NCI-H69 (cell line): Measurements from ENCODE around the gene TBCD.
"Not testable (repeated sequence)": the region's sequence is repeated elsewhere in the genome, so short reads cannot be mapped to it uniquely, and the experiment has no call there.

Experiments used
- DNase-seq: peaks from one replicate; lab custom pipeline; 2025; lab: John Stamatoyannopoulos, UW

Gene TBCD

DNA sequence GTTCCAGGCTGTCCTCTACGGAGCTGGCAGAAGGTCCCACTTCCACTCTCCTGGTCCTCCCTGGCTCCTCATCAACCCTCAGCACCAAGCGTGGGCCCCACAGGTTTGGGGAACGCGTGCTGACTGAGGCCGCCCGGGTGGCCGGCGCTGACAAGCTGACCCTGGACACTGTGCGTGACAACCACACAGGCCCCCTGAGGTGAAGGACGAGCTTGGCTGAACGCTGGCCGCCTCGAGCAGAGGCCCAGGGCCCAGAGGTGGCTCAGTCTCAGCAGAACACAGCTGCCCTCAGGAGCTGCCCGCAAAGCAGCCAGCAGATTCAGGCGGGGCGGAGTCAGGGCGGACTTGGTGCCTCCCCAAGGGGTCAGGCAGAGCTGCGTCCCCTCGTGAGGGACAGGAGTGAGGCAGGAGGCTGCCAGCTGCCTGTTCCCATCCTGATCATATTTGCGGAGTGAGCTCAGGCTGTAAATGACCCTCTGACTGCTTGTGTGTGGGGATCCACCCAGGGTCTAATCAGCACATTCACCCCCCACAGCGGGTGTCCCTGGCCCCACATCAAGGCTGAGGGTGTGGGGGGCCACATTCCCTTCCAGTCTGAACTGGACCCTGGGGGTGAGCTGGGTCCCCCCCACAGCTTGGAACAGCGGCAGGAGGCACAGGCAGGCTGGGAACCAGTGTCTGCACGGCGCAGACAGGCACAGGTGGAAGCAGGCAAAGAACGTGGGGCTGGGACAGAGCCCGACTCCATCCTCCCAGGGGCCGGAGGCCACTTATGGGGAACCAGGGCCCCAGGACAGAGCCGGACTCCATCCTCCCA lies 222.5 kb downstream of the TBCD start:
- no peak for DNase-seq

- no peak for DNase-seq
Measured at GRCh38 chr17:82976982-82977488, 225.2 kb downstream of the TBCD start.

DNA sequence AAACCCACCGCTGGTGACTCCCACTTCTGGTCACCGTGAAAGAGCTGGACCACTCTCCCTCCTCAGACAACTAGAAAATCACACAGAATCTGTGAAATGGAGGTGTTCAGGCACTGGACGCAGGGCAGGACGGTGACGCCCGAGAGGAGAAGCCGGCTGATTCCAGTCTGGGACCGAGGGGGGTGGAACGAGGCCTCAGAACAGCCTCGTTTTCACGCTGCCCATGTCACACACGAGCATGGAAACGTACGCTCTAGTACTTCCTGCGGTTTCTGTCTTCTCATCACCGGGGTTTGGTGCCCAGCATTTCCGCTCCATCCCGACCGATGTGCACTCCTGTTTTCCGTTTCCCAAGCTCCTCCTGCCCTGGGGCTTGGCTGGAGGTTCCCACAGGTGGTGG lies 225.7 kb downstream of the TBCD start:
- no peak for DNase-seq

- DNase-seq: no peak
Measured at GRCh38 chr17:82978765-82979349, 227.0 kb downstream of the TBCD start.

DNA sequence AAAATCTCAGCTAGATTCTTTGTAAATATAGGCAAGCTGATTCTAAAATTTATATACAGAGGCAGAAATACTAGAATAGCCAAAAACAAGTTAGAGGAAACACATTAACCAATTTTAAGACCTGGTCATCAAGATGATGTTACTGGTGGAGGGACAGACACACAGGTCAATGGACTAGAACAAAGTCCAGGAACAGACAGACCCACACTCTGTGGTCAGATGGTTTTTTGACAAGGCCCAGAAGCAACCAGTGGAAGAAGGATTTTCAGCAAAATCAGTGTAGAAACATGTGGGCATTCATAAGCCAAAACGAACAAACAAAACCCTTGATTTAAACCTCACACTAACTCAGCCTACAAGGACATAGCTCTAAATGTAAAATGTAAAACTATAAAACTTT lies 227.9 kb downstream of the TBCD start:
- DNase-seq: no peak

GRCh38 chr17:82980632-82981031 lies 228.8 kb downstream of the TBCD start:
- no peak for DNase-seq

DNA sequence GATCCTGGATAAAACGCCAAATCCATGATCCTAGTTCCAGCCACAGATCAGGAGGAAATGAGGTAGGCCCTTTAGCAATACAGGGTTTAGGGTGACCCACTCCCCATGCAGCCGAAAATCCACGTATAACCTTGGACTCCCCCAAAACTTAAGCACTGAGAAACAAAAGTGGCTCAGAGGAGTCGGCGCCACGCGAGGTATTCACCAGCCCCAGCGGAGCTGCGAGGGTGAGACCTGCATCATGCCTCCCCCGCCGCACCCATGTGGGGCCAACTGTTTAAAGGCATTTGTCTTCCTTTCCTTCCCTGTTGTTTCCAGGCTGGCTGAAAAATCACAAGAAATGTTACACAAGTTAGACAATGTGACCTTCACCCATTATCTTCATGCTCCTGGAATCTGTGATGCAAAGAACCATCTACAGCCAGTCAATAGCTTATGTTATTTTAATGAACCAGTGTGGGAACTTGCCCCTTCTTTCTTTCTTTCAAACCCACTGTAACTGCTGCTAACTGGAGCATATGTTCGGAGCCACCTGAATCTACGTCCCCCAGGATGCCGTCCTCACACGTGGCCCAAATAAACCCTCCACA lies 229.4 kb downstream of the TBCD start:
- DNase-seq: no peak

DNA sequence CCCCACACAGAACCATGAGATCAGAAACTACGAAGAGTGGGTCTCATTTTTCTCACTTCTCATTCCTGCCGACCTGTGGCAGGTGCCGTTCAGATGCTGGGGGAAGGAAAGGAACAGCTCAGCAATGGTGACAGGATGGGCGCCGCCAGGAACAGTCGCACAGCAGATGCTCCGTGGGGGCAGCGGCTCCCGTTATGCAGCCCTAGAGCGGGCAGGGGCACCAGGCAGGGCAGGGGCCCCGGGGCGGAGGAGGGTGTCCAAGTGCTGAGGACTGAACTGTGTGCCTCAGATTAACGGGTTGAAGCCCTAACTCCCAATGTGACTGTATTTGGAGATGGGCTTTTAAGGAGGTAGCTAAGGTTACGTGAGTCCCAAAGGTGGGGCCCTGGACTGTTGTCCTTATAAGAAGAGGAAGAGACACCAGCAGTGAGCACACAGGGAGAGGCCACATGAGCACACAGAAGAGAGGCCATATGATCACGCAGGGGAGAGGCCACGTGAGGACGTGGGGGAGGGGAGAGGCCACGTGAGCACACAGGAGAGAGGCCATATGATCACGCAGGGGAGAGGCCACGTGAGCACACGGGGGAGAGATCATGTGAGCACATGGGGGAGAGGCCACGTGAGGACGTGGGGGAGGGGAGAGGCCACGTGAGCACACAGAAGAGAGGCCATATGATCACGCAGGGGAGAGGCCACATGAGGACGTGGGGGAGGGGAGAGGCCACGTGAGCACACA lies 231.8 kb downstream of the TBCD start:
- DNase-seq: no peak

GRCh38 chr17:82984249-82984617 lies 232.4 kb downstream of the TBCD start:
- not testable (repeated sequence) for DNase-seq

DNA sequence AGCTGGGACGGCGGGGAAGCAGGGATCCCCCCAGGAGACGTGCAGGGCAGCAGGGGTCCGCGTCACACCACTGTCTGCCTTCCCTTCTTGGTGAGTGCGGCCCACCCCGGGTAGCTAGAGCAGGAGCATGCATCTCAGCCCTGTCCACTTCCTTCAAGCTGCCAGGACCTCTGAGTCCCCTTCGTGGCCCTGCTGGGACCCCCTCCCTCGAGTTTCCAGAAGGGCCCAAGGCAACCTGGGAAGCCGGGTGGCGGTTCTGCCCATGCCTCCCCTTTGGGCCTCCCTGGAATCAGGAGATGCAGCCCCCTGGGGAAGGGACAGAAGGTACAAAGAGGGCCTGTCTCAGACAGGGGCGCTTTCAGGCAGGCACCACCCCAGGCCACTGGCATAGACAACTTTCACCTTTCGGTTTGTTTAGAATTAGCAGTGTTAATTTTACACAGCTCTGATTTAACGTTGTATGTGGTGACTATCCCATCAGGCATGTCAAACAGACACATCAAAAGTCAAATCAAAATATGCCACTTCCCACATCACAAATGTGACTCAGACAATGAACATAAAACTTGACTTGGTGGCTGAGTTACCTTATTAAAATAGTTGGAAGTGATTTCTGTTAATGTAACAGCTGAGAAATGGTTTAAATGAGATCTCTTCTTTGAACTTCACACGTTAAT lies 233.0 kb downstream of the TBCD start:
- no peak for DNase-seq

GRCh38 chr17:82985428-82985805 lies 233.6 kb downstream of the TBCD start:
- no peak for DNase-seq

DNA sequence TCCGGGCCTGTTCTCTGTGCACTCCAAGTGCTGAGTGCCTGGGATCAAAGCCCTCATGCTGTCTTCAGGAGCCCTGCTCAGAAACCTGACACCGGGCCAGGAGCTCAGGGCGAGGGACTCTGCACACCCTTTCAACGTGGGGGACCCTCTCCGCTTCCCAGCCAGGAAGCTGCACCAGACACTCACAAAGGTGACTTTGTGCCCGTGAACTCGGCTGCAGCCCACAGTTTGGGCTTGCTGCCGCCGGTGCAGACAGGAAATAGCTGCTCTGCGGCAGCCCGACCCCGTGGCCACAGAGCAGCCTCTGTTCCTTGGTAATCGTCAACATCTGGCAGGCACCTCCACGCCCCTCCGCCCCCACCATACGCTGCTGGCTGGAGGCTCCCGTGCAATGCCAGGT lies 234.1 kb downstream of the TBCD start:
- peak; percentile 22 for DNase-seq

DNA sequence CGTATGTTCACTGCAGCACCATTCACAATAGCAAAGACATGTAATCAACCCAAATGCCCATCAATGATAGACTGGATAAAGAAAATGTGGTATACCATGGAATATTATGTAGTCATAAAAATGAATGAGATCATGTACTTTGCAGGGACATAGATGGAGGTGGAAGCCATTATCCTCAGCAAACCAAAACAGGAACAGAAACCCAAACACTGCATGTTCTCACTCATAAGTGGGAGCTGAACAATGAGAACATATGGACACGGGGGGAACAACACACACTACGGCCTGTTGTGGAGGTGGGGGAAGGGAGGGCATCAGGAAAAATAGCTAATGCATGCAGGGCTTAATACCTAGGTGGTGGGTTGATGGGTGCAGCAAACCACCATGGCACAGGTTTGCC lies 237.2 kb downstream of the TBCD start:
- DNase-seq: not testable (repeated sequence)

DNA sequence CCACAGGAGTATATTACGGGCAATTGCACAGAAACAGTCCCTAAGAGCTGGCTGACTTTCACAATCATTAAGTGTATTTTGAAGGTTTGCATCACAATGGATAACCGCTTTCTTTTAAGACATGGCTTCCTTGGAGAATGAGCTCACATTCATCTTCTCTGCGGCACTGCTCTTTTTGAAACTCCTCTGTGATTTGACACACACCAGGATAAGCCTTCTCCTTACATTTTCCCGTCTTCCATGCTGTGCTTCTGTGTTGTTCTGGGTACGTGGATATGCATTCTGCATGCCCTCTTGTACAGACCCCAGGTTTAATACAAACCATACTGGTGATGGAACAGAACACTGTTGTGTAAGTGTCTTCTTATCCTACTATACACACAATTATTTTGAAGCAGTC lies 238.0 kb downstream of the TBCD start:
- DNase-seq: no peak

DNA sequence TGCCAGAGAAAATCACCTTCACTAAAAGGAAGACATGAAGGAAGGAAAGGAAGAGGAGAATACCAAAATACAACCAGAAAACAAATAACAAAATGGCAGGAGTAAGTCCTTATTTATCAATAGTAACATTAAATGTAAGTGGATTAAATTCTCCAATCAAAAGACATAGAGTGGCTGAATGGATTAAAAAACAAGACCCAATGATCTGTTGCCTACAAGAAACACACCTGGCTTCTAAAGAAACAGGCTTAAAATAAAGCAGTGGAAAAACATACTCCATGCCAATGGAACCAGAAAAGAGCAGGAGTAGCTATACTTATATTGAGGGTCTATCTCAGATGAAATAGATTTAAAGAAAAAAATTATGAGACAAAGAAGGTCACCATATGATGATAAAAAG lies 241.1 kb downstream of the TBCD start:
- DNase-seq: no peak
